HCT116 (cell line): ENCODE data around the gene HAVCR2. TPM values are rescaled to one million over a fixed set of nuclear protein-coding genes. Genes with fewer than 3 reads are reported as not detected.

Experiments
- ATAC-seq: fragments of 200-7000 bp; cut with Tn5 transposase; 2 replicates; pipeline ENCODE4 v1.9.1; 2020; ENCODE audit warnings: mild to moderate bottlenecking, moderate library complexity
- BruUV-seq: library from RNA; stranded (reverse); fragments of 400-500 nt; replicated peaks from 2 replicates; lab custom pipeline; 2021; lab: Mats Ljungman, UMichigan
- CTCF ChIA-PET: fragments of 300-600 bp; sonication (Branson Sonifier 250); formaldehyde crosslinking; loops from one replicate; lab custom pipeline; 2021; ENCODE audit warnings: antibody characterized with exemption; lab: Charles Lee
- POLR2A ChIA-PET: fragments of 300-600, 350-600 bp; sonication (Branson Sonifier 250); formaldehyde crosslinking; loops from one replicate; lab custom pipeline; 2021; ENCODE audit warnings: antibody characterized with exemption; lab: Charles Lee
- RAD21 ChIA-PET, 2 experiments: fragments of 300-600 bp; sonication (Branson Sonifier 250); formaldehyde crosslinking; loops; one replicate each; lab custom pipeline; 2023; ENCODE audit warnings: low total read pairs in 2 of 2; ENCODE audit not compliant: uncharacterized antibody in 2 of 2, unreplicated experiment in 2 of 2, low non-redundant PET in 1 of 2; lab: Charles Lee
- DNase-seq: peaks from one replicate; pipeline ENCODE4 v3.0.0-alpha.2; 2010; ENCODE audit warnings: low read depth, low spot score
- H2AFZ ChIP-seq: fragments of 200-600 bp; shearing (Covaris generic), sonication (generic); 2 replicates; pipeline ENCODE4 v1.6.1; 2017; ENCODE audit warnings: low read depth, mixed run types, mixed read lengths, antibody characterized with exemption, low read length; ENCODE audit not compliant: poor library complexity, severe bottlenecking
- H3K27ac ChIP-seq: 2 replicates; pipeline ENCODE4 v1.5.1; 2012; ENCODE audit warnings: low read depth, low read length
- H3K27me3 ChIP-seq: fragments of 200-600 bp; sonication (generic); 2 replicates; pipeline ENCODE4 v1.6.1; 2016; ENCODE audit warnings: mixed run types, low read length, mixed read lengths; ENCODE audit not compliant: insufficient read depth
- H3K36me3 ChIP-seq, 2 experiments: fragments of 200-500 bp in 1 of 2; fragments of 200-600 bp in 1 of 2; sonication (Bioruptor generic) in 1 of 2; sonication (generic) in 1 of 2; 2 replicates each; pipeline versions ENCODE4 v1.5.1 to v1.6.1; 2014 to 2016; ENCODE audit warnings: low read length in 2 of 2, inconsistent platforms in 1 of 2, mixed read lengths in 1 of 2, mixed run types in 1 of 2; ENCODE audit not compliant: insufficient read depth in 2 of 2, control insufficient read depth in 1 of 2
- H3K4me1 ChIP-seq, 2 experiments: fragments of 200-600 bp in 1 of 2; sonication (generic) in 1 of 2; 2 replicates each; pipeline versions ENCODE4 v1.5.1 to v1.6.1; 2012 to 2017; ENCODE audit warnings: low read length in 2 of 2, inconsistent platforms in 1 of 2, mild to moderate bottlenecking in 1 of 2, mixed read lengths in 1 of 2, mixed run types in 1 of 2, moderate library complexity in 1 of 2; ENCODE audit not compliant: insufficient read depth in 2 of 2, control insufficient read depth in 1 of 2
- H3K4me2 ChIP-seq: fragments of 200-600 bp; sonication (generic); 2 replicates; pipeline ENCODE4 v1.6.1; 2017; ENCODE audit warnings: mixed run types, low read length, mixed read lengths
- H3K4me3 ChIP-seq, 2 experiments: fragments of 200-600 bp in 1 of 2; sonication (generic) in 1 of 2; replicated peaks in 1 of 2; 2 replicates each; pipeline ENCODE4 v1.5.1; 2011 to 2016; ENCODE audit warnings: low read length in 2 of 2, control low read depth in 1 of 2, low read depth in 1 of 2, mild to moderate bottlenecking in 1 of 2, mixed read lengths in 1 of 2, mixed run types in 1 of 2
- H3K79me2 ChIP-seq: fragments of 200-600 bp; sonication (generic); 2 replicates; pipeline ENCODE4 v1.6.1; 2017; ENCODE audit warnings: mild to moderate bottlenecking, mixed run types, low read length, moderate library complexity, mixed read lengths; ENCODE audit not compliant: insufficient read depth
- H3K9ac ChIP-seq: fragments of 200-600 bp; sonication (generic); 2 replicates; pipeline ENCODE4 v1.6.1; 2016; ENCODE audit warnings: low read length, mixed read lengths
- H3K9me2 ChIP-seq: fragments of 200-600 bp; sonication (generic), shearing (Covaris generic); 2 replicates; pipeline ENCODE4 v1.6.1; 2017; ENCODE audit warnings: mixed run types, mild to moderate bottlenecking, moderate library complexity; ENCODE audit not compliant: insufficient read depth
- H3K9me3 ChIP-seq, 2 experiments: fragments of 200-500 bp in 1 of 2; fragments of 200-600 bp in 1 of 2; sonication (Bioruptor generic) in 1 of 2; sonication (generic) in 1 of 2; 2 replicates each; pipeline ENCODE4 v1.6.1; 2014 to 2017; ENCODE audit warnings: low read length in 2 of 2, mixed read lengths in 2 of 2, inconsistent platforms in 1 of 2, low read depth in 1 of 2, mild to moderate bottlenecking in 1 of 2, mixed run types in 1 of 2, moderate library complexity in 1 of 2; ENCODE audit not compliant: control insufficient read depth in 1 of 2, insufficient read depth in 1 of 2
- H4K20me1 ChIP-seq: fragments of 200-600 bp; sonication (generic), shearing (Covaris generic); 2 replicates; pipeline ENCODE4 v1.6.1; 2017; ENCODE audit warnings: mixed run types, mild to moderate bottlenecking, moderate library complexity; ENCODE audit not compliant: insufficient read depth
- EZH2 ChIP-seq: fragments of 200-600 bp; sonication (generic); IDR thresholded peaks from 2 replicates; pipeline ENCODE4 v1.6.1; 2017; ENCODE audit warnings: antibody characterized with exemption, mixed run types
- SP1 ChIP-seq: IDR thresholded peaks from 2 replicates; pipeline ENCODE4 v1.6.1; 2012; ENCODE audit warnings: low read depth
- SRF ChIP-seq: IDR thresholded peaks from 2 replicates; pipeline ENCODE4 v1.6.1; 2012; ENCODE audit warnings: low read depth
- TCF7L2 ChIP-seq: IDR thresholded peaks from 2 replicates; pipeline ENCODE4 v1.7.0; 2011; ENCODE audit warnings: borderline replicate concordance, inconsistent platforms; ENCODE audit not compliant: insufficient read depth, insufficient read length; ENCODE audit errors: extremely low read depth
- intact Hi-C: fragments of 100-400 bp; cut with micrococcal nuclease; formaldehyde crosslinking; loops from 2 replicates; pipeline ENCODE4 v1.10.0; 2022
- total RNA-seq: library from RNA; stranded (reverse); gene quantifications from one replicate; pipeline ENCODE4 v1.2.1, GENCODE V29; 2021; ENCODE audit not compliant: unreplicated experiment
- TF ChIP-seq, protein P1 (sequence below), 3 experiments: fragments of 200-600 bp in 1 of 3; sonication (generic) in 1 of 3; IDR thresholded peaks in 2 of 3; conservative IDR thresholded peaks in 1 of 3; 2 replicates each; pipeline ENCODE4 v1.5.1; 2012 to 2017; ENCODE audit warnings: low read depth in 2 of 3, low read length in 2 of 3, antibody characterized with exemption in 1 of 3, borderline replicate concordance in 1 of 3, control low read depth in 1 of 3, mild to moderate bottlenecking in 1 of 3, mixed read lengths in 1 of 3, mixed run types in 1 of 3, moderate library complexity in 1 of 3; ENCODE audit not compliant: insufficient read depth in 1 of 3
- TF ChIP-seq, protein P2 (sequence below): IDR thresholded peaks from 2 replicates; pipeline ENCODE4 v1.6.1; 2012

The HAVCR2 gene
- total RNA-seq, 1 experiment from 2014 or later: 0.07 TPM

DNA sequence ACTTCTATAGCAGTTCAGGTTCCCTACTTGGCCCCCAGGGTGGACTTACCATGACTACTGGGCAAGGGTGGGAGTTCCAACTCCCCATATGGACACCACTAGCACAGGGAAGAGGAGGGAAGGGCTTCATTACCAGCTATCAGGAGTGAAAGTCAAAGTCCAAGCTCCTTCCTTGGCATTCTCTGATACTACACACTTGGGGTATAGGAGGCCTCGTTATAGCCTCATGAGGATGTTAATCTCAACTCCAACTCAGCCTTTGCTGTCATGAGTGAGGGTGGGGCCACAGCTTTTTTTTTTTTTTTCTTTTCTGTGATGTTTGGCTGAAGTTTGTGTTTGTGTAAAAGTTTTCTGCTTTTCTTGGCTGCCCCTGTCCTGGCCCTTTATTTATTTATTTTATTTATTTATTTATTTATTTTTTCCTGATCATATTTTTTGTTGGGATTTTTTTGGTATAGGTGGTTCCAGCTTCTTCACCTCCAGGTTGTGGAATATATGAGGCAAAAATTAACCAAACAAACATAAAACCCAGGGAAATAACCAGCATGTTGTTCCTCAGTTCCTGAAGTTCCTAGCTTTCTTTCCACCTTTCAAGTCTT, 48.5 kb upstream of the HAVCR2 start:
- Histone ChIP-seq H3K27me3 (peaks cover 9% of the 10 kb centered on the region; the same call in 1 of the 2 replicates), H3K36me3 (no peaks in the 10 kb centered on the region), H3K27ac (no peak overlapping the region), H2AFZ (no peak overlapping the region), H3K9me2 (no peaks in the 10 kb centered on the region), H3K9ac (no peak overlapping the region), H3K4me3 (no peak overlapping the region), H3K4me1 (no peaks in the 10 kb centered on the region), H3K79me2 (no peaks in the 10 kb centered on the region), H3K4me2 (no peak overlapping the region), H4K20me1 (no peaks in the 10 kb centered on the region), H3K9me3 (no peaks in the 10 kb centered on the region)
- TF ChIP-seq EZH2: no peak
- CTCF ChIA-PET: no interaction called here
- ATAC-seq (no peak), DNase-seq (no peak)
- intact Hi-C loops: no loop called here
- BruUV-seq: no TSS peak
- RAD21 ChIA-PET: no interaction called here
- POLR2A ChIA-PET: no interaction called here

DNA sequence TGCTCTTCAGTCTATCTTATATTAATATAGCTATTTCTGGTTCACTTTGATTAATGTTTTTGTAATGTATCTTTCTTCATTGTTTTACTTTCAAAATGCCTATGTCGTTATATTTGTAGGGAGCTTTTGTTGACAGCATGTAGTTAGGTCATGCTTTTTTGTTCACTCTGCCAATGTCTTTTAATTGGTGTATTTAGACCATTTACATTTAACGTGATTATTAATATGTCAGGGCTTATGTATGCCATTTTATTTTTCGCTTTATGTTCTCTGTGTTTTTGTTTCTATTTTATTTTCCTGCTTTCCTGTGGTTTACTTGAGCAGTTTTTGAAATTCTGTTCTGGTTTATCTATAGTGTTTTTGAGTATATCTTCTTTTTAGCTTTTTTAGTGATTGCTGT, 46.5 kb upstream of the HAVCR2 start:
- no TSS peak for BruUV-seq
- ATAC-seq (no peak), DNase-seq (no peak)
- Histone ChIP-seq H3K9me2 (no peaks in the 10 kb centered on the region), H3K79me2 (no peaks in the 10 kb centered on the region), H3K4me1 (no peaks in the 10 kb centered on the region), H2AFZ (no peak overlapping the region), H3K9me3 (no peaks in the 10 kb centered on the region), H3K9ac (no peak overlapping the region), H3K27me3 (peaks cover 6% of the 10 kb centered on the region; the same call in 1 of the 2 replicates), H3K36me3 (no peaks in the 10 kb centered on the region), H4K20me1 (no peaks in the 10 kb centered on the region), H3K4me3 (no peak overlapping the region), H3K4me2 (no peak overlapping the region), H3K27ac (no peak overlapping the region)
- RAD21 ChIA-PET: no interaction called here
- TF ChIP-seq SP1 (no peak), TCF7L2 (no peak), SRF (no peak)
- TF ChIP-seq, protein P1, sequence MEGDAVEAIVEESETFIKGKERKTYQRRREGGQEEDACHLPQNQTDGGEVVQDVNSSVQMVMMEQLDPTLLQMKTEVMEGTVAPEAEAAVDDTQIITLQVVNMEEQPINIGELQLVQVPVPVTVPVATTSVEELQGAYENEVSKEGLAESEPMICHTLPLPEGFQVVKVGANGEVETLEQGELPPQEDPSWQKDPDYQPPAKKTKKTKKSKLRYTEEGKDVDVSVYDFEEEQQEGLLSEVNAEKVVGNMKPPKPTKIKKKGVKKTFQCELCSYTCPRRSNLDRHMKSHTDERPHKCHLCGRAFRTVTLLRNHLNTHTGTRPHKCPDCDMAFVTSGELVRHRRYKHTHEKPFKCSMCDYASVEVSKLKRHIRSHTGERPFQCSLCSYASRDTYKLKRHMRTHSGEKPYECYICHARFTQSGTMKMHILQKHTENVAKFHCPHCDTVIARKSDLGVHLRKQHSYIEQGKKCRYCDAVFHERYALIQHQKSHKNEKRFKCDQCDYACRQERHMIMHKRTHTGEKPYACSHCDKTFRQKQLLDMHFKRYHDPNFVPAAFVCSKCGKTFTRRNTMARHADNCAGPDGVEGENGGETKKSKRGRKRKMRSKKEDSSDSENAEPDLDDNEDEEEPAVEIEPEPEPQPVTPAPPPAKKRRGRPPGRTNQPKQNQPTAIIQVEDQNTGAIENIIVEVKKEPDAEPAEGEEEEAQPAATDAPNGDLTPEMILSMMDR (IDR thresholded peaks at IDR 0.05 in 2 of 3, conservative IDR thresholded peaks at IDR 0.05 in 1 of 3; ENCODE audit: borderline replicate concordance in 1 of 3, insufficient read depth in 1 of 3, low read depth in 2 of 3, low read length in 2 of 3): no peak
- TF ChIP-seq, protein P2, sequence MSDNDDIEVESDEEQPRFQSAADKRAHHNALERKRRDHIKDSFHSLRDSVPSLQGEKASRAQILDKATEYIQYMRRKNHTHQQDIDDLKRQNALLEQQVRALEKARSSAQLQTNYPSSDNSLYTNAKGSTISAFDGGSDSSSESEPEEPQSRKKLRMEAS: no peak
- CTCF ChIA-PET: no interaction called here
- intact Hi-C loops: no loop called here
- POLR2A ChIA-PET: interaction anchor here (1.0 kb wide), 1 partner anchor 13 kb away, joined by 3 read pairs; the partner anchor contains the start of gene MED7
